HFFc6 (cell line): ENCODE data around the gene MYRF. TPM values are rescaled to one million over a fixed set of nuclear protein-coding genes. Genes with fewer than 3 reads are reported as not detected.

ENCODE experiments used
- DNase-seq: peaks from one replicate; pipeline ENCODE4 v3.0.0-alpha.2; 2018
- H3K27ac Mint-ChIP-seq: 2 replicates; pipeline ENCODE4 v1.8.0; 2020; ENCODE audit warnings: mild to moderate bottlenecking, mixed read lengths
- H3K27me3 Mint-ChIP-seq: 2 replicates; pipeline ENCODE4 v1.8.0; 2021; ENCODE audit warnings: mild to moderate bottlenecking, moderate library complexity, mixed read lengths; ENCODE audit not compliant: insufficient read depth
- H3K36me3 Mint-ChIP-seq: 2 replicates; pipeline ENCODE4 v1.8.0; 2021; ENCODE audit warnings: low read depth, mixed read lengths
- H3K4me1 Mint-ChIP-seq: 2 replicates; pipeline ENCODE4 v1.8.0; 2020; ENCODE audit warnings: low read depth, mixed read lengths
- H3K4me3 Mint-ChIP-seq: 2 replicates; pipeline ENCODE4 v1.8.0; 2020; ENCODE audit warnings: mild to moderate bottlenecking, moderate library complexity, mixed read lengths
- H3K9me3 Mint-ChIP-seq: 2 replicates; pipeline ENCODE4 v1.8.0; 2020; ENCODE audit warnings: mild to moderate bottlenecking, mixed read lengths
- CTCF ChIP-seq: fragments of 200-600 bp; sonication (generic); IDR thresholded peaks from 2 replicates; pipeline ENCODE4 v1.5.0; 2021; ENCODE audit warnings: antibody characterized with exemption, mild to moderate bottlenecking
- total RNA-seq, 6 experiments: library from RNA; stranded (reverse); fragmentation: NEBNext Ultra II Directional; extraction: Animal tissue kit (Norgen Biotek cat#: 25700); gene quantifications; 2 replicates in 1 of 6; 3 replicates in 5 of 6; pipeline ENCODE4 v1.2.3, GENCODE V29; 2021

Gene MYRF
- total RNA-seq, 6 experiments from 2014 or later: 0.24 to 0.67 (median 0.53) TPM

- H3K27me3 Mint-ChIP-seq: peaks cover 6% of the 10 kb centered on the region
- no peak for DNase-seq
- H3K4me1 Mint-ChIP-seq: peaks cover 19% of the 10 kb centered on the region
- no peak overlapping the region for H3K4me3 Mint-ChIP-seq
- H3K9me3 Mint-ChIP-seq: no peaks in the 10 kb centered on the region; the same call in 1 of the 2 replicates
- H3K36me3 Mint-ChIP-seq: peaks cover 24% of the 10 kb centered on the region
- no peak overlapping the region for H3K27ac Mint-ChIP-seq
- no peak for TF ChIP-seq CTCF
Measured at GRCh38 chr11:61812736-61813411, 60.4 kb downstream of the MYRF start.

GRCh38 chr11:61814247-61814957 lies 62.0 kb downstream of the MYRF start:
- H3K27me3 Mint-ChIP-seq: peaks cover 6% of the 10 kb centered on the region
- TF ChIP-seq CTCF: no peak
- H3K36me3 Mint-ChIP-seq: peaks cover 24% of the 10 kb centered on the region
- H3K27ac Mint-ChIP-seq: peak overlapping the region; percentile 96
- no peak for DNase-seq
- peaks cover 24% of the 10 kb centered on the region for H3K4me1 Mint-ChIP-seq
- H3K9me3 Mint-ChIP-seq: no peaks in the 10 kb centered on the region; the same call in 1 of the 2 replicates
- H3K4me3 Mint-ChIP-seq: peak overlapping the region; percentile 98

- Mint-ChIP-seq H3K4me3 (peak overlapping the region; percentile 98), H3K27ac (peak overlapping the region; percentile 96), H3K27me3 (peaks cover 6% of the 10 kb centered on the region), H3K36me3 (peaks cover 24% of the 10 kb centered on the region), H3K9me3 (no peaks in the 10 kb centered on the region; the same call in 1 of the 2 replicates), H3K4me1 (peaks cover 29% of the 10 kb centered on the region)
- TF ChIP-seq CTCF: no peak; the same call in 1 of the 2 replicates
- peak; percentile 94 for DNase-seq
Measured at GRCh38 chr11:61814958-61815789, 62.7 kb downstream of the MYRF start.

- Mint-ChIP-seq H3K9me3 (no peaks in the 10 kb centered on the region; the same call in 1 of the 2 replicates), H3K4me3 (peak overlapping the region; percentile 98), H3K27ac (peak overlapping the region; percentile 96), H3K36me3 (peaks cover 24% of the 10 kb centered on the region), H3K27me3 (peaks cover 6% of the 10 kb centered on the region), H3K4me1 (peaks cover 36% of the 10 kb centered on the region)
- peak; percentile 63 for DNase-seq
- no peak for TF ChIP-seq CTCF
Measured at GRCh38 chr11:61815790-61816735, 63.6 kb downstream of the MYRF start.
